DMS 273 treated with DMSO at 0.1 percent for 48 hours (cell line): ENCODE results near the gene MYO10.
"Not testable (repeated sequence)": the region's sequence is repeated elsewhere in the genome, so short reads cannot be mapped to it uniquely, and the experiment has no call there.

Experiments used
- DNase-seq: peaks from one replicate; lab custom pipeline; 2025; lab: John Stamatoyannopoulos, UW

Gene MYO10

GRCh38 chr5:16936150-16936988 is at the start of gene MYO10:
MYO10 (minus strand) TSS chr5:16936288; CDS start chr5:16935808, 480 bp downstream.
- DNase-seq = no peak

GRCh38 chr5:16985304-16985703 is 49.2 kb upstream of the MYO10 start:
- DNase-seq = not testable (repeated sequence)

- no peak for DNase-seq
Observed at GRCh38 chr5:16983972-16984371, 47.9 kb upstream of the MYO10 start.

GRCh38 chr5:16983022-16983639 is 47.0 kb upstream of the MYO10 start:
- DNase-seq = no peak

- DNase-seq = no peak
Observed at GRCh38 chr5:16981700-16982099, 45.6 kb upstream of the MYO10 start.

- DNase-seq = no peak
Observed at GRCh38 chr5:16980983-16981382, 44.9 kb upstream of the MYO10 start.

GRCh38 chr5:16978296-16978695 is 42.2 kb upstream of the MYO10 start:
- no peak for DNase-seq

GRCh38 chr5:16976625-16977008 is 40.5 kb upstream of the MYO10 start:
- DNase-seq = no peak

GRCh38 chr5:16975950-16976624 is 40.0 kb upstream of the MYO10 start:
- no peak for DNase-seq

GRCh38 chr5:16974981-16975380 is 38.9 kb upstream of the MYO10 start:
- DNase-seq = no peak

GRCh38 chr5:16970826-16971225 is 34.7 kb upstream of the MYO10 start:
- no peak for DNase-seq

GRCh38 chr5:16970260-16970659 is 34.2 kb upstream of the MYO10 start:
- no peak for DNase-seq

- no peak for DNase-seq
Observed at GRCh38 chr5:16965581-16965980, 29.5 kb upstream of the MYO10 start.

- DNase-seq = no peak
Observed at GRCh38 chr5:16963821-16964220, 27.7 kb upstream of the MYO10 start.

- DNase-seq = no peak
Observed at GRCh38 chr5:16961131-16961530, 25.0 kb upstream of the MYO10 start.

GRCh38 chr5:16957304-16958196 is 21.5 kb upstream of the MYO10 start:
- DNase-seq = no peak

- DNase-seq = no peak
Observed at GRCh38 chr5:16953729-16954128, 17.6 kb upstream of the MYO10 start.

GRCh38 chr5:16952968-16953671 is 17.0 kb upstream of the MYO10 start:
- no peak for DNase-seq

- no peak for DNase-seq
Observed at GRCh38 chr5:16946725-16947124, 10.6 kb upstream of the MYO10 start.

- no peak for DNase-seq
Observed at GRCh38 chr5:16944816-16945562, 8.9 kb upstream of the MYO10 start.
